HEK293 (cell line): ENCODE results near the gene FAM229B.

Source experiments
- CTCF ChIA-PET: fragments of 350-600 bp; formaldehyde crosslinking; extraction: SDS; loops from one replicate; lab custom pipeline; 2021; ENCODE audit warnings: antibody characterized with exemption; lab: Yijun Ruan, JAX
- POLR2A ChIA-PET: fragments of 300-600 bp; formaldehyde crosslinking; extraction: SDS; loops from one replicate; lab custom pipeline; 2020; ENCODE audit warnings: antibody characterized with exemption, inconsistent platforms; lab: Yijun Ruan, JAX
- H3K27ac ChIP-seq: fragments of 200-500 bp; sonication (Bioruptor generic); 2 replicates; pipeline ENCODE4 v1.5.1; 2014; ENCODE audit warnings: low read depth, low read length, control low read depth, inconsistent platforms; ENCODE audit errors: extremely low read depth
- H3K36me3 ChIP-seq, 2 experiments: fragments of 200-500 bp in 1 of 2; sonication (Bioruptor generic) in 1 of 2; 1 replicate in 1 of 2; 2 replicates in 1 of 2; pipeline ENCODE4 v1.5.1; 2014 to 2017; ENCODE audit warnings: inconsistent platforms in 2 of 2, low read length in 2 of 2; ENCODE audit not compliant: control insufficient read depth in 2 of 2, insufficient read depth in 1 of 2
- H3K4me1 ChIP-seq: fragments of 200-500 bp; sonication (Bioruptor generic); 2 replicates; pipeline ENCODE4 v1.5.1; 2014; ENCODE audit warnings: mild to moderate bottlenecking, low read length, inconsistent platforms; ENCODE audit not compliant: control insufficient read depth, insufficient read depth
- H3K4me3 ChIP-seq: 2 replicates; pipeline ENCODE4 v1.5.1; 2011; ENCODE audit warnings: low read depth, mild to moderate bottlenecking, control low read depth, low read length, moderate library complexity
- H3K9me3 ChIP-seq: fragments of 200-500 bp; sonication (Bioruptor generic); 2 replicates; pipeline ENCODE4 v1.5.1; 2014; ENCODE audit warnings: low read depth, low read length, inconsistent platforms; ENCODE audit not compliant: control insufficient read depth, insufficient read depth
- BCL11A ChIP-seq: fragments of 450-650 bp; formaldehyde crosslinking; IDR thresholded peaks from 2 replicates; pipeline ENCODE4 v1.5.1; 2016; ENCODE audit warnings: low read depth, missing biosample characterization, missing genetic modification characterization
- BCL11B ChIP-seq: fragments of 450-650 bp; formaldehyde crosslinking; IDR thresholded peaks from 2 replicates; pipeline ENCODE4 v1.5.1; 2016; ENCODE audit warnings: low read depth, missing biosample characterization, missing genetic modification characterization
- GLIS2 ChIP-seq: fragments of 450-650 bp; formaldehyde crosslinking; IDR thresholded peaks from 2 replicates; pipeline ENCODE4 v1.5.1; 2016; ENCODE audit warnings: missing biosample characterization, missing genetic modification characterization
- HOXA7 ChIP-seq: sonication (generic); formaldehyde crosslinking; IDR thresholded peaks from 2 replicates; pipeline ENCODE4 v1.8.1; 2022; ENCODE audit warnings: missing genetic modification reagents, borderline replicate concordance
- HOXD13 ChIP-seq: sonication (generic); formaldehyde crosslinking; IDR thresholded peaks from 2 replicates; pipeline ENCODE4 v1.8.0; 2022; ENCODE audit warnings: missing genetic modification reagents, borderline replicate concordance
- IKZF3 ChIP-seq: fragments of 450-650 bp; IDR thresholded peaks from 2 replicates; pipeline ENCODE4 v1.5.0; 2018; ENCODE audit warnings: missing biosample characterization, mild to moderate bottlenecking, missing genetic modification characterization, moderate library complexity
- KLF9 ChIP-seq: fragments of 450-650 bp; formaldehyde crosslinking; IDR thresholded peaks from 2 replicates; pipeline ENCODE4 v1.5.1; 2016; ENCODE audit warnings: missing biosample characterization, missing genetic modification characterization, low read depth
- OSR2 ChIP-seq: fragments of 450-650 bp; formaldehyde crosslinking; IDR thresholded peaks from 2 replicates; pipeline ENCODE4 v1.5.1; 2016; ENCODE audit warnings: missing biosample characterization, missing genetic modification characterization
- PRDM6 ChIP-seq: fragments of 450-650 bp; formaldehyde crosslinking; IDR thresholded peaks from 2 replicates; pipeline ENCODE4 v1.5.1; 2017; ENCODE audit warnings: missing biosample characterization, missing genetic modification characterization
- REST ChIP-seq: fragments of 450-650 bp; formaldehyde crosslinking; IDR thresholded peaks from 2 replicates; pipeline ENCODE4 v1.5.1; 2016; ENCODE audit warnings: missing biosample characterization, missing genetic modification characterization
- TSHZ1 ChIP-seq: fragments of 450-650 bp; formaldehyde crosslinking; IDR thresholded peaks from 2 replicates; pipeline ENCODE4 v1.5.1; 2016; ENCODE audit warnings: missing biosample characterization, missing genetic modification characterization, borderline replicate concordance
- ZBTB17 ChIP-seq: fragments of 450-650 bp; formaldehyde crosslinking; IDR thresholded peaks from 2 replicates; pipeline ENCODE4 v1.5.1; 2016; ENCODE audit warnings: missing biosample characterization, missing genetic modification characterization
- ZBTB6 ChIP-seq: fragments of 450-650 bp; formaldehyde crosslinking; IDR thresholded peaks from 2 replicates; pipeline ENCODE4 v1.5.1; 2017; ENCODE audit warnings: missing biosample characterization, missing genetic modification characterization
- ZFP69B ChIP-seq: fragments of 450-650 bp; formaldehyde crosslinking; IDR thresholded peaks from 2 replicates; pipeline ENCODE4 v1.5.1; 2016; ENCODE audit warnings: missing biosample characterization, missing genetic modification characterization
- ZNF146 ChIP-seq: fragments of 450-650 bp; formaldehyde crosslinking; IDR thresholded peaks from 2 replicates; pipeline ENCODE4 v1.5.1; 2016; ENCODE audit warnings: missing biosample characterization, missing genetic modification characterization
- ZNF157 ChIP-seq: fragments of 450-650 bp; formaldehyde crosslinking; IDR thresholded peaks from 2 replicates; pipeline ENCODE4 v1.5.1; 2016; ENCODE audit warnings: missing biosample characterization, missing genetic modification characterization
- ZNF366 ChIP-seq: fragments of 450-650 bp; formaldehyde crosslinking; conservative IDR thresholded peaks from 2 replicates; pipeline ENCODE4 v1.5.1; 2016; ENCODE audit warnings: missing biosample characterization, missing genetic modification characterization
- ZNF488 ChIP-seq: fragments of 450-650 bp; formaldehyde crosslinking; IDR thresholded peaks from 2 replicates; pipeline ENCODE4 v1.5.1; 2016; ENCODE audit warnings: missing biosample characterization, missing genetic modification characterization
- ZNF501 ChIP-seq: fragments of 450-650 bp; formaldehyde crosslinking; IDR thresholded peaks from 2 replicates; pipeline ENCODE4 v1.5.1; 2016; ENCODE audit warnings: missing biosample characterization, missing genetic modification characterization
- ZNF510 ChIP-seq: fragments of 450-650 bp; formaldehyde crosslinking; IDR thresholded peaks from 2 replicates; pipeline ENCODE4 v1.5.1; 2018; ENCODE audit warnings: mild to moderate bottlenecking, missing genetic modification characterization, missing biosample characterization; ENCODE audit not compliant: insufficient replicate concordance
- ZNF513 ChIP-seq: fragments of 450-650 bp; IDR thresholded peaks from 2 replicates; pipeline ENCODE4 v1.5.1; 2018; ENCODE audit warnings: missing biosample characterization, missing genetic modification characterization
- ZNF596 ChIP-seq: fragments of 450-650 bp; IDR thresholded peaks from 2 replicates; pipeline ENCODE4 v1.5.0; 2018; ENCODE audit warnings: missing biosample characterization, mild to moderate bottlenecking, missing genetic modification characterization, moderate library complexity
- ZNF610 ChIP-seq: fragments of 450-650 bp; formaldehyde crosslinking; IDR thresholded peaks from 2 replicates; pipeline ENCODE4 v1.5.1; 2016; ENCODE audit warnings: missing biosample characterization, missing genetic modification characterization, borderline replicate concordance
- ZNF707 ChIP-seq: fragments of 450-650 bp; formaldehyde crosslinking; IDR thresholded peaks from 2 replicates; pipeline ENCODE4 v1.5.1; 2016; ENCODE audit warnings: missing biosample characterization, missing genetic modification characterization

FAM229B gene

GRCh38 chr6:112144145-112144926, 56.9 kb downstream of the FAM229B start (continued):
- no peak for TF ChIP-seq REST (tag by site-specific recombination)
- no peak for TF ChIP-seq TSHZ1 (tag by site-specific recombination)
- no peak for TF ChIP-seq HOXD13 (CRISPR knock-in tag)
- no peak for TF ChIP-seq ZNF610 (tag by site-specific recombination)
- no peak for TF ChIP-seq ZNF513
- TF ChIP-seq PRDM6 (tag by site-specific recombination) = peak; percentile 51
- TF ChIP-seq ZNF501 = no peak
- TF ChIP-seq ZFP69B (tag by site-specific recombination) = no peak
- TF ChIP-seq ZNF707 = no peak
- peak; percentile 71 for TF ChIP-seq ZBTB17 (tag by site-specific recombination)
- peak; percentile 9; the same call in 1 of the 2 replicates for TF ChIP-seq OSR2 (tag by site-specific recombination)
- no peak for TF ChIP-seq ZNF157 (tag by site-specific recombination)
- no peak for TF ChIP-seq ZNF366 (tag by site-specific recombination)
- no peak for TF ChIP-seq ZNF510 (tag by site-specific recombination)

GRCh38 chr6:112145080-112145573, 57.7 kb downstream of the FAM229B start:
- Histone ChIP-seq H3K36me3 (peaks cover 0 to 7% of the 10 kb centered on the region in 2 experiments; a peak in 1 of 3 replicates), H3K4me3 (no peak overlapping the region), H3K27ac (no peak overlapping the region), H3K9me3 (no peaks in the 10 kb centered on the region), H3K4me1 (no peaks in the 10 kb centered on the region)
- CTCF ChIA-PET = interaction anchor here (0.8 to 0.9 kb wide), 2 partner anchors 18 to 58 kb away, joined by 3 read pairs; partner anchors contain the start of gene TUBE1
- POLR2A ChIA-PET = no interaction called here
- TF ChIP-seq IKZF3 (no peak), HOXA7 (no peak), BCL11B (tag by site-specific recombination) (no peak), GLIS2 (tag by site-specific recombination) (no peak), KLF9 (tag by site-specific recombination) (no peak), ZNF596 (tag by site-specific recombination) (no peak), BCL11A (no peak), ZBTB6 (tag by site-specific recombination) (no peak), ZNF488 (tag by site-specific recombination) (no peak), ZNF146 (tag by site-specific recombination) (no peak)
